Spleen (tissue), 11 donors: ENCODE data around the gene ALK. TPM values are rescaled to one million over a fixed set of nuclear protein-coding genes. Genes with fewer than 3 reads are reported as not detected.

Source experiments
- DNase-seq: peaks from one replicate; pipeline ENCODE4 v3.0.0-alpha.2; 2020
- H3K27ac ChIP-seq, 8 donors: fragments of 200-600 bp; sonication (generic) in 7 of 8; 1 replicate in 4 of 8; 2 replicates in 4 of 8; pipeline versions ENCODE4 v1.5.0 to v1.8.0; 2016 to 2021; ENCODE audit warnings: inconsistent platforms in 4 of 8, mild to moderate bottlenecking in 4 of 8, moderate library complexity in 1 of 8
- H3K27me3 ChIP-seq, 7 donors: fragments of 200-600 bp; sonication (generic) in 6 of 7; replicated peaks in 1 of 7; 1 replicate in 4 of 7; 2 replicates in 3 of 7; pipeline versions ENCODE4 v1.5.0 to v1.8.0; 2016 to 2021; ENCODE audit warnings: inconsistent platforms in 3 of 7, mild to moderate bottlenecking in 1 of 7
- H3K36me3 ChIP-seq, 6 donors: fragments of 200-600 bp; sonication (generic) in 5 of 6; 1 replicate in 4 of 6; 2 replicates in 2 of 6; pipeline versions ENCODE4 v1.5.0 to v1.8.0; 2016 to 2021; ENCODE audit warnings: inconsistent platforms in 2 of 6
- H3K4me1 ChIP-seq, 6 donors: fragments of 200-600 bp; sonication (generic) in 5 of 6; 1 replicate in 3 of 6; 2 replicates in 3 of 6; pipeline versions ENCODE4 v1.5.0 to v1.8.0; 2016 to 2021; ENCODE audit warnings: inconsistent platforms in 3 of 6
- H3K4me3 ChIP-seq, 8 donors: fragments of 200-600 bp; sonication (generic) in 7 of 8; 1 replicate in 4 of 8; 2 replicates in 4 of 8; pipeline versions ENCODE4 v1.5.0 to v1.8.0; 2016 to 2021; ENCODE audit warnings: inconsistent platforms in 4 of 8, mild to moderate bottlenecking in 4 of 8, moderate library complexity in 2 of 8
- H3K9me3 ChIP-seq, 8 donors: fragments of 200-600 bp; sonication (generic) in 7 of 8; 1 replicate in 4 of 8; 2 replicates in 4 of 8; pipeline versions ENCODE4 v1.5.0 to v1.8.0; 2016 to 2021; ENCODE audit warnings: inconsistent platforms in 4 of 8
- CTCF ChIP-seq, 11 experiments: fragments of 200-600 bp in 7 of 11; fragments of 450-650 bp in 4 of 11; sonication (generic) in 4 of 11; IDR thresholded peaks in 8 of 11; conservative IDR thresholded peaks in 3 of 11; 1 replicate in 7 of 11; 2 replicates in 4 of 11; pipeline versions ENCODE4 v1.4.0 to v1.8.0; 2016 to 2021; ENCODE audit warnings: antibody characterized with exemption in 11 of 11, inconsistent platforms in 4 of 11, mild to moderate bottlenecking in 1 of 11
- POLR2A ChIP-seq, 3 donors: fragments of 450-650 bp; IDR thresholded peaks; one replicate each; pipeline ENCODE4 v1.5.1; 2017; ENCODE audit warnings: antibody characterized with exemption in 3 of 3, mild to moderate bottlenecking in 1 of 3
- POLR2AphosphoS5 ChIP-seq, 3 donors: sonication (generic); formaldehyde crosslinking; IDR thresholded peaks; one replicate each; pipeline ENCODE4 v1.5.1; 2017; ENCODE audit warnings: antibody characterized with exemption in 3 of 3
- WGBS, 5 donors: extraction: QIAGEN DNeasy Blood & Tissue Kit in 3 of 5; methylation state at CpG; one replicate each; pipeline versions ENCODE4 v1.1.5 to v1.1.7; 2013 to 2018; 5-methylcytosine and 5-hydroxymethylcytosine counted together
- intact Hi-C: fragments of 100-400 bp; cut with DNase I; formaldehyde crosslinking; loops from one replicate; pipeline ENCODE4 v1.15.0; 2023; ENCODE audit warnings: low total_unique reads
- polyA plus RNA-seq, 3 donors: library from polyadenylated mRNA; stranded (reverse); fragments of 200-250 nt; gene quantifications; one replicate each; pipeline ENCODE4 v1.2.1, GENCODE V29; 2013
- total RNA-seq, 7 donors: library from RNA; depleted of rRNA in 3 of 7; stranded (reverse); fragments of >200 nt in 3 of 7; fragmentation: NEBNext Ultra II Directional in 4 of 7; extraction: Animal tissue kit (Norgen Biotek cat#: 25700) in 4 of 7; gene quantifications; one replicate each; pipeline versions ENCODE4 v1.1.0 to v1.2.1, GENCODE V29; 2016 to 2021
- donor health status: healthy with polysubstance abuse.
- donor health status: DM: no; HTN: no; CAD: no; lungs with moderate emphysema.
- donor health status: DM: no; HTN: no; CAD: no.
- donor health status: Bipolar disorder and iron deficiency.
- donor health status: healthy.
- donor health status: DM: no; HTN: no; CAD: no.
- donor health status: DM: yes; HTN: yes; CAD: no.

ALK gene
- total and polyA plus RNA-seq, 10 donors: 0.03 to 0.28 (median 0.06) TPM; not detected in 7

DNA sequence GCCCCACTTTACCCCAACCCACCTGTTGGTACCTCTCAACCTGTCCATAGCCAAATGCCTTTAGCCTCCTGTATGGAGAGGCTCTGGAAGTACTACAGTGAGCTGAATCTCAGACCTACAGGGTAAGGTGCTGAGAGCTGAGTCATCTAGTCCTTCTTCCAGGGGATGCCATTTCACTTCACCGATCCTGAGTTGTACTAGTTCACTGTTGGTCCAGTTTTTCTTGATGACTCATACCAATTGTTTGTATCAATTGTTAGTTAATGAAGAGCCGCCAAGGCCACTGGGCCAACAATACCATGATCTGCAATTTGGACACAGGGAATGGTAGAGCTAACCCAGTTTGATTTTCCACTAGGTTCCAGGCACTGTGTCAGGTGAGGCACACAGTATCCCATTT is 549.2 kb downstream of the ALK start:
- 87 to 98% (median 92%) methylated on average over 2 of the region's 2 CpGs for WGBS, 5 donors
- no peak for DNase-seq
- Histone ChIP-seq H3K36me3 (no peaks in the 10 kb centered on the region), H3K27me3 (peaks cover 0 to 13% (median 0%) of the 10 kb centered on the region in 7 donors), H3K4me3 (no peak overlapping the region), H3K27ac (no peak overlapping the region), H3K9me3 (no peaks in the 10 kb centered on the region), H3K4me1 (no peaks in the 10 kb centered on the region)
- TF ChIP-seq CTCF (IDR thresholded peaks at IDR 0.05 in 8 of 11, conservative IDR thresholded peaks at IDR 0.05 in 3 of 11) (no peak), POLR2A (IDR thresholded peaks at IDR 0.05) (no peak), POLR2AphosphoS5 (IDR thresholded peaks at IDR 0.05) (no peak)
- intact Hi-C loops: no loop called here

DNA sequence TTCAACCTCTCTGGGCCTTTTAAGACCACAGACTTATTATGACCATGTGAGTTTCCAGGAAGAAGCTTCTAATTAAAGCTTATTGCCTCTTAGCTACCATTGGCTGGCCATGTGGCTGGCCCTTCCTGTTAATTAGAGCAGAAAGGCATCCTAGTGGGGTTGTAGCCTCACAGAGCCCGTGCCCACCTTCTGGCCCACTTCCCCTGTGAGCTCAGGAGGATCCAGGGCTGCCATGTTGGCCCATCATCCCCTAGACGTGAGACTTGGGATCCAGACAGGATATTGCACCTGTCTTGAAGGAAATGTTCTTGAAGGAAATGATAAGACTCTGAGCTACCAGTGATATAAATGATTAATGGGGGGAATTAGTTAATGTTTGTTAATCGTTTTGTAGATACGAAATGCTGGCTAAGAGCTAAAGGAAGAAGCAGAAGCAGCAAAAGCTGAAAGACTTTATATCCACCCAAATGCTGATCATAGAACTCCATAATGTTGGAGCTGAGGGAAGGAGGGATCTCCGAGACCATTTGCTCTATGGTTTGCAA is 550.7 kb downstream of the ALK start:
- TF ChIP-seq POLR2AphosphoS5 (IDR thresholded peaks at IDR 0.05) (no peak), POLR2A (IDR thresholded peaks at IDR 0.05) (no peak), CTCF (IDR thresholded peaks at IDR 0.05 in 8 of 11, conservative IDR thresholded peaks at IDR 0.05 in 3 of 11) (no peak)
- WGBS, 5 donors: 64 to 73% (median 66%) methylated on average over 5 of the region's 5 CpGs
- intact Hi-C loops: no loop called here
- DNase-seq: no peak
- no peaks in the 10 kb centered on the region for H3K36me3 ChIP-seq
- peaks cover 0 to 13% (median 0%) of the 10 kb centered on the region in 7 donors for H3K27me3 ChIP-seq
- H3K27ac ChIP-seq: no peak overlapping the region
- H3K9me3 ChIP-seq: no peaks in the 10 kb centered on the region
- H3K4me1 ChIP-seq: no peaks in the 10 kb centered on the region
- H3K4me3 ChIP-seq: no peak overlapping the region

- Histone ChIP-seq H3K27ac (no peak overlapping the region), H3K27me3 (peaks cover 0 to 13% (median 0%) of the 10 kb centered on the region in 7 donors), H3K9me3 (no peaks in the 10 kb centered on the region), H3K36me3 (no peaks in the 10 kb centered on the region), H3K4me3 (no peak overlapping the region), H3K4me1 (no peaks in the 10 kb centered on the region)
- intact Hi-C loops: no loop called here
- TF ChIP-seq CTCF (IDR thresholded peaks at IDR 0.05 in 8 of 11, conservative IDR thresholded peaks at IDR 0.05 in 3 of 11): no peak
- no peak for TF ChIP-seq POLR2AphosphoS5 (IDR thresholded peaks at IDR 0.05)
- TF ChIP-seq POLR2A (IDR thresholded peaks at IDR 0.05): no peak
- 33 to 46% (median 40%) methylated on average over 4 of the region's 4 CpGs for WGBS, 5 donors
- no peak for DNase-seq
Observed at GRCh38 chr2:29370173-29370572, 551.2 kb downstream of the ALK start.

- no peaks in the 10 kb centered on the region for H3K4me1 ChIP-seq
- peaks cover 0 to 13% (median 0%) of the 10 kb centered on the region in 7 donors for H3K27me3 ChIP-seq
- WGBS, 5 donors: 76 to 85% (median 80%) methylated on average over 3 of the region's 3 CpGs
- H3K4me3 ChIP-seq: no peak overlapping the region
- no peak for DNase-seq
- TF ChIP-seq POLR2A (IDR thresholded peaks at IDR 0.05) (no peak), CTCF (IDR thresholded peaks at IDR 0.05 in 8 of 11, conservative IDR thresholded peaks at IDR 0.05 in 3 of 11) (no peak)
- intact Hi-C loops: no loop called here
- no peak overlapping the region for H3K27ac ChIP-seq
- H3K36me3 ChIP-seq: no peaks in the 10 kb centered on the region
- H3K9me3 ChIP-seq: no peaks in the 10 kb centered on the region
Observed at GRCh38 chr2:29368659-29369040, 552.7 kb downstream of the ALK start.
